K562 (cell line): ENCODE results near the gene SPEG. TPM values are rescaled to one million over a fixed set of nuclear protein-coding genes. Genes with fewer than 3 reads are reported as not detected.

ENCODE experiments used
- BDP1 ChIP-seq: IDR thresholded peaks from 3 replicates; pipeline ENCODE4 v1.6.1; 2011; ENCODE audit not compliant: insufficient read length, insufficient read depth
- CCAR2 ChIP-seq: fragments of 200-400 bp; formaldehyde crosslinking; IDR thresholded peaks from 2 replicates; pipeline ENCODE4 v1.6.1; 2017; ENCODE audit warnings: mild to moderate bottlenecking, low read depth, low read length
- CHD7 ChIP-seq: fragments of 200-600 bp; sonication (generic); IDR thresholded peaks from one replicate; pipeline ENCODE4 v1.6.1; 2012; ENCODE audit warnings: mild to moderate bottlenecking, low read depth, low read length, inconsistent platforms
- EP300 ChIP-seq: IDR thresholded peaks from 2 replicates; pipeline ENCODE4 v1.6.1; 2012; ENCODE audit warnings: low read length, improper control_type of control experiment
- NFYB ChIP-seq: IDR thresholded peaks from 2 replicates; pipeline ENCODE4 v1.6.1; 2011; ENCODE audit warnings: mild to moderate bottlenecking, moderate library complexity; ENCODE audit not compliant: insufficient read length; ENCODE audit errors: extremely low read depth
- POLR2AphosphoS5 ChIP-seq: IDR thresholded peaks from 2 replicates; pipeline ENCODE4 v1.6.1; 2011; ENCODE audit warnings: mild to moderate bottlenecking, low read depth, low read length, moderate library complexity; ENCODE audit not compliant: control insufficient read depth, insufficient read depth
- PREB ChIP-seq: sonication (generic); formaldehyde crosslinking; IDR thresholded peaks from 2 replicates; pipeline ENCODE4 v1.8.1; 2023; ENCODE audit warnings: mild to moderate bottlenecking, missing genetic modification reagents
- SFPQ ChIP-seq: fragments of 200-400 bp; formaldehyde crosslinking; IDR thresholded peaks from 2 replicates; pipeline ENCODE4 v1.6.1; 2017; ENCODE audit warnings: mild to moderate bottlenecking, low read depth, low read length, moderate library complexity
- TAF7 ChIP-seq: fragments of 450-650 bp; IDR thresholded peaks from 2 replicates; pipeline ENCODE4 v1.6.1; 2016; ENCODE audit warnings: missing genetic modification characterization, missing compliant biosample characterization
- WHSC1 ChIP-seq: IDR thresholded peaks from one replicate; pipeline ENCODE4 v1.6.1; 2012; ENCODE audit warnings: low read length, control low read depth, inconsistent platforms
- ZNF184 ChIP-seq: sonication (generic); formaldehyde crosslinking; IDR thresholded peaks from 2 replicates; pipeline ENCODE4 v1.5.0; 2020; ENCODE audit warnings: missing genetic modification reagents
- ZNF449 ChIP-seq: fragments of 250-450 bp; sonication (Bioruptor Pico); IDR thresholded peaks from 2 replicates; pipeline ENCODE4 v1.8.0; 2022; ENCODE audit warnings: moderate library complexity, mild to moderate bottlenecking, inconsistent platforms
- polyA plus RNA-seq, 8 experiments: library from polyadenylated mRNA; depleted of rRNA in 4 of 8; stranded (reverse) in 5 of 8; unstranded in 3 of 8; fragments of >200 nt; fragmentation: Nextera tagmentation in 2 of 8; fragmentation: Illumina TruSeq in 1 of 8; extraction: Ambion mirVana in 2 of 8; extraction: Trizol in 1 of 8; gene quantifications; 2 replicates each; pipeline versions ENCODE4 v1.2.1 to v1.2.3, GENCODE V29; 2011 to 2014; ENCODE audit warnings: inconsistent platforms in 1 of 8, missing spikeins in 1 of 8
- total RNA-seq, 7 experiments: library from RNA; depleted of rRNA in 6 of 7; stranded (reverse); fragments of >200 nt in 6 of 7; fragmentation: Illumina TruSeq in 2 of 7; extraction: Trizol in 2 of 7; gene quantifications; 2 replicates each; pipeline versions ENCODE4 v1.2.1 to v1.2.3, GENCODE V29; 2011 to 2021; ENCODE audit warnings: low replicate concordance in 1 of 7

The SPEG gene
- total and polyA plus RNA-seq, 9 of the 15 experiments (the other 6 are each of a cell fraction or from before 2014, with no cell fraction given), result 0.49 to 8.7 (median 3.0) TPM

GRCh38 chr2:219514196-219514761, 79.6 kb downstream of the SPEG start, which contains the start of gene ASIC4 (continued):
- TF ChIP-seq NFYB (no peak), WHSC1 (no peak), ZNF184 (CRISPR knock-in tag) (no peak), CCAR2 (no peak), ZNF449 (CRISPR knock-in tag) (peak; percentile 42; the same call in 1 of the 2 replicates), CHD7 (no peak), BDP1 (no peak), PREB (CRISPR knock-in tag) (no peak), POLR2AphosphoS5 (peak; percentile 87), TAF7 (tag) (no peak), SFPQ (no peak), EP300 (peak; percentile 88)
